Measurements from ENCODE around the gene HEY2. TPM values are rescaled to one million over a fixed set of nuclear protein-coding genes. Genes with fewer than 3 reads are reported as not detected.

The HEY2 gene
- total and polyA plus RNA-seq, 4 donors: 1.0 to 2.0 (median 1.4) TPM

GRCh38 chr6:125732398-125732797 is 17.0 kb upstream of the HEY2 start:
- H3K4me1 ChIP-seq (ENCODE audit: control insufficient read depth in 4 of 4, insufficient read depth in 4 of 4, low read length in 3 of 4): no peaks in the 10 kb centered on the region
- H3K36me3 ChIP-seq (ENCODE audit: control insufficient read depth in 4 of 4, insufficient read depth in 3 of 4, low read depth in 1 of 4, low read length in 3 of 4): no peaks in the 10 kb centered on the region
- TF ChIP-seq ZBTB33 (IDR thresholded peaks at IDR 0.05): no peak
- TF ChIP-seq MAX (IDR thresholded peaks at IDR 0.05): no peak
- TF ChIP-seq YY1 (IDR thresholded peaks at IDR 0.05): no peak
- no peak for TF ChIP-seq RAD21 (IDR thresholded peaks at IDR 0.05)
- TF ChIP-seq RXRA (IDR thresholded peaks at IDR 0.05): no peak
- no peak overlapping the region for H3K9ac ChIP-seq (ENCODE audit: low read depth in 1 of 2, low read length in 2 of 2)
- no peak overlapping the region for H3K4me3 ChIP-seq (ENCODE audit: low read depth in 1 of 3, low read length in 3 of 3)
- H3K9me3 ChIP-seq (ENCODE audit: control insufficient read depth in 4 of 4, low read length in 3 of 4): no peaks in the 10 kb centered on the region
- H3K27ac ChIP-seq (ENCODE audit: low read depth in 1 of 2, low read length in 2 of 2): no peak overlapping the region
- DNase-seq (ENCODE audit: low spot score): no peak
- no peaks in the 10 kb centered on the region for H3K27me3 ChIP-seq (ENCODE audit: control insufficient read depth in 4 of 4, insufficient read depth in 4 of 4, low read length in 3 of 4)

- TF ChIP-seq HNF4A (conservative IDR thresholded peaks at IDR 0.05) (no peak), FOXA2 (IDR thresholded peaks at IDR 0.05) (no peak), ATF3 (IDR thresholded peaks at IDR 0.05) (no peak), NR2F2 (IDR thresholded peaks at IDR 0.05) (no peak), HNF4G (IDR thresholded peaks at IDR 0.05) (no peak), REST (IDR thresholded peaks at IDR 0.05) (no peak), RAD21 (IDR thresholded peaks at IDR 0.05) (no peak), SP1 (IDR thresholded peaks at IDR 0.05) (no peak)
- no peaks in the 10 kb centered on the region for H3K36me3 ChIP-seq (ENCODE audit: control insufficient read depth in 4 of 4, insufficient read depth in 3 of 4, low read depth in 1 of 4, low read length in 3 of 4)
- no peaks in the 10 kb centered on the region for H3K27me3 ChIP-seq (ENCODE audit: control insufficient read depth in 4 of 4, insufficient read depth in 4 of 4, low read length in 3 of 4)
- no peak overlapping the region for H3K4me3 ChIP-seq (ENCODE audit: low read depth in 1 of 3, low read length in 3 of 3)
- 96% methylated on average over 3 of the region's 3 CpGs for WGBS
- H3K4me1 ChIP-seq (ENCODE audit: control insufficient read depth in 4 of 4, insufficient read depth in 4 of 4, low read length in 3 of 4): no peaks in the 10 kb centered on the region
- DNase-seq (ENCODE audit: low spot score): no peak
- H3K27ac ChIP-seq (ENCODE audit: low read depth in 1 of 2, low read length in 2 of 2): no peak overlapping the region
- no peaks in the 10 kb centered on the region for H3K9me3 ChIP-seq (ENCODE audit: control insufficient read depth in 4 of 4, low read length in 3 of 4)
- no peak overlapping the region for H3K9ac ChIP-seq (ENCODE audit: low read depth in 1 of 2, low read length in 2 of 2)
These were observed 15.7 kb upstream of the HEY2 start for GRCh38 chr6:125733516-125734300.

GRCh38 chr6:125738276-125738675 is 11.2 kb upstream of the HEY2 start:
- H3K9ac ChIP-seq (ENCODE audit: low read depth in 1 of 2, low read length in 2 of 2): no peak overlapping the region
- DNase-seq (ENCODE audit: low spot score): no peak
- H3K9me3 ChIP-seq (ENCODE audit: control insufficient read depth in 4 of 4, low read length in 3 of 4): no peaks in the 10 kb centered on the region
- no peaks in the 10 kb centered on the region for H3K27me3 ChIP-seq (ENCODE audit: control insufficient read depth in 4 of 4, insufficient read depth in 4 of 4, low read length in 3 of 4)
- H3K36me3 ChIP-seq (ENCODE audit: control insufficient read depth in 4 of 4, insufficient read depth in 3 of 4, low read depth in 1 of 4, low read length in 3 of 4): no peaks in the 10 kb centered on the region
- H3K27ac ChIP-seq (ENCODE audit: low read depth in 1 of 2, low read length in 2 of 2): no peak overlapping the region
- H3K4me1 ChIP-seq (ENCODE audit: control insufficient read depth in 4 of 4, insufficient read depth in 4 of 4, low read length in 3 of 4): peaks cover 0 to 6% (median 1%) of the 10 kb centered on the region in 4 donors
- no peak overlapping the region for H3K4me3 ChIP-seq (ENCODE audit: low read depth in 1 of 3, low read length in 3 of 3)
- TF ChIP-seq GABPA (IDR thresholded peaks at IDR 0.05 in 1 of 2, conservative IDR thresholded peaks at IDR 0.05 in 1 of 2) (no peak), HNF4A (conservative IDR thresholded peaks at IDR 0.05) (no peak), JUND (IDR thresholded peaks at IDR 0.05) (no peak), FOXA2 (IDR thresholded peaks at IDR 0.05) (no peak), RXRA (IDR thresholded peaks at IDR 0.05) (no peak), FOXA1 (IDR thresholded peaks at IDR 0.05) (no peak), MAX (IDR thresholded peaks at IDR 0.05) (no peak), SP1 (IDR thresholded peaks at IDR 0.05) (no peak), EGR1 (IDR thresholded peaks at IDR 0.05; ENCODE audit: low read depth in 2 of 2) (no peak), TAF1 (conservative IDR thresholded peaks at IDR 0.05) (no peak), RAD21 (IDR thresholded peaks at IDR 0.05) (no peak)
- TF ChIP-seq, protein P1, sequence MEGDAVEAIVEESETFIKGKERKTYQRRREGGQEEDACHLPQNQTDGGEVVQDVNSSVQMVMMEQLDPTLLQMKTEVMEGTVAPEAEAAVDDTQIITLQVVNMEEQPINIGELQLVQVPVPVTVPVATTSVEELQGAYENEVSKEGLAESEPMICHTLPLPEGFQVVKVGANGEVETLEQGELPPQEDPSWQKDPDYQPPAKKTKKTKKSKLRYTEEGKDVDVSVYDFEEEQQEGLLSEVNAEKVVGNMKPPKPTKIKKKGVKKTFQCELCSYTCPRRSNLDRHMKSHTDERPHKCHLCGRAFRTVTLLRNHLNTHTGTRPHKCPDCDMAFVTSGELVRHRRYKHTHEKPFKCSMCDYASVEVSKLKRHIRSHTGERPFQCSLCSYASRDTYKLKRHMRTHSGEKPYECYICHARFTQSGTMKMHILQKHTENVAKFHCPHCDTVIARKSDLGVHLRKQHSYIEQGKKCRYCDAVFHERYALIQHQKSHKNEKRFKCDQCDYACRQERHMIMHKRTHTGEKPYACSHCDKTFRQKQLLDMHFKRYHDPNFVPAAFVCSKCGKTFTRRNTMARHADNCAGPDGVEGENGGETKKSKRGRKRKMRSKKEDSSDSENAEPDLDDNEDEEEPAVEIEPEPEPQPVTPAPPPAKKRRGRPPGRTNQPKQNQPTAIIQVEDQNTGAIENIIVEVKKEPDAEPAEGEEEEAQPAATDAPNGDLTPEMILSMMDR (IDR thresholded peaks at IDR 0.05; ENCODE audit: low read depth, low read length, missing input control): no peak

Data from liver (tissue), 9 donors.